Activated effector memory CD4-positive, alpha-beta T cell treated with Interleukin-2 at 50 U/mL for 16 hours (primary cell): Measurements from ENCODE around the gene IGSF9.
"Not testable (repeated sequence)": the region's sequence is repeated elsewhere in the genome, so short reads cannot be mapped to it uniquely, and the experiment has no call there.

Experiments
- DNase-seq: peaks from one replicate; pipeline ENCODE4 v3.0.0-alpha.2; 2020

Gene IGSF9

GRCh38 chr1:159918352-159919200, 26.8 kb downstream of the IGSF9 start:
- no peak for DNase-seq

- no peak for DNase-seq
Measured at GRCh38 chr1:159917533-159918351, 27.7 kb downstream of the IGSF9 start.

GRCh38 chr1:159916242-159917051, 29.0 kb downstream of the IGSF9 start:
- DNase-seq = no peak

- DNase-seq = no peak
Measured at GRCh38 chr1:159915571-159916241, 29.7 kb downstream of the IGSF9 start.

- DNase-seq = no peak
Measured at GRCh38 chr1:159914252-159915018, 31.0 kb downstream of the IGSF9 start.

- DNase-seq = no peak
Measured at GRCh38 chr1:159913451-159914192, 31.8 kb downstream of the IGSF9 start.

- DNase-seq = no peak
Measured at GRCh38 chr1:159911326-159912070, 33.9 kb downstream of the IGSF9 start.

- DNase-seq = no peak
Measured at GRCh38 chr1:159908031-159908940, 37.1 kb downstream of the IGSF9 start.

- no peak for DNase-seq
Measured at GRCh38 chr1:159906960-159907359, 38.5 kb downstream of the IGSF9 start.

GRCh38 chr1:159904036-159904435, 41.4 kb downstream of the IGSF9 start:
- not testable (repeated sequence) for DNase-seq

- no peak for DNase-seq
Measured at GRCh38 chr1:159902541-159902940, 42.9 kb downstream of the IGSF9 start.

- no peak for DNase-seq
Measured at GRCh38 chr1:159900755-159901360, 44.6 kb downstream of the IGSF9 start.

GRCh38 chr1:159900086-159900680, 45.2 kb downstream of the IGSF9 start, which contains the start of gene CFAP45:
Gene CFAP45 (minus strand): TSS chr1:159900165. CDS start chr1:159900098, 67 bp downstream.
- DNase-seq = no peak

- not testable (repeated sequence) for DNase-seq
Measured at GRCh38 chr1:159899634-159900033, 45.8 kb downstream of the IGSF9 start.

- DNase-seq = no peak
Measured at GRCh38 chr1:159898527-159898926, 46.9 kb downstream of the IGSF9 start.

- no peak for DNase-seq
Measured at GRCh38 chr1:159897962-159898361, 47.5 kb downstream of the IGSF9 start.

- DNase-seq = no peak
Measured at GRCh38 chr1:159896546-159896930, 48.9 kb downstream of the IGSF9 start.
